GM21737 (cell line): ENCODE data around the gene STK11IP.
"Not testable (repeated sequence)": the region's sequence is repeated elsewhere in the genome, so short reads cannot be mapped to it uniquely, and the experiment has no call there.

Experiments
- ATAC-seq: cut with Tn5 transposase; IDR thresholded peaks from one replicate; pipeline ENCODE4 v1.9.1; 2021; ENCODE audit warnings: mild to moderate bottlenecking, moderate library complexity; ENCODE audit not compliant: unreplicated experiment

The STK11IP gene

DNA sequence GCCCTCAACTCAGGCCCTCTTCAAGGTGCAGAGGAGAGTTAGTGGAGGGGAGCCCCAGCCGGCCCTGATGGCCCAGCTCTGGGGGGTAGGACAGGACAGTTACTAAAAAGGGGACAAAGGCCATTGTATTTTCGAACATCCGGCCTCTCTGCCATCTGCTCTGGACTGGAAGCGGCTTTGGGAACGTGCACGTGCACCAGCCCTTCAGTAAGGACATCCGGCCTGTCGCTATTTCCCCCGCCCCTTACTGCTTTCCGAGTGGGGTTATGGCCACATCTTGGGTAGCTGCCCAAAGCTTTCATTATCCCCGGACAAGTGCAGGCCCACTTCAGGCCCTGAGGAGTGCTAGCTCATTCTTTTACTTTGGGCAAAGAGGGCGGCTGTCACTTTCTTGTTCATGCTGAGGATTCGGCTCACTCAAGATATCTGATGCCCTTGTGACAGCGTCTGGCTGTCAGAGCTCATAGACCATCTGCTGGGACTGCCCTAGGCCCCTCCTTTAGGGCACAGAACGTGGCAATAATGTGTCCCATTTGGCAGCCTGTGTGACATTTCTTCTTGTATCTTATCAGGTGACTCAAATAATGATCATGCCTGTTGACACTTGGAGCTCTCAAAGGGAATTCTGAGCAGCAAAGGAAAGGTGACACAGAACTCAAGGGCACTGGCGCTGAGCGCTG is 47.3 kb downstream of the STK11IP start:
- no peak for ATAC-seq

DNA sequence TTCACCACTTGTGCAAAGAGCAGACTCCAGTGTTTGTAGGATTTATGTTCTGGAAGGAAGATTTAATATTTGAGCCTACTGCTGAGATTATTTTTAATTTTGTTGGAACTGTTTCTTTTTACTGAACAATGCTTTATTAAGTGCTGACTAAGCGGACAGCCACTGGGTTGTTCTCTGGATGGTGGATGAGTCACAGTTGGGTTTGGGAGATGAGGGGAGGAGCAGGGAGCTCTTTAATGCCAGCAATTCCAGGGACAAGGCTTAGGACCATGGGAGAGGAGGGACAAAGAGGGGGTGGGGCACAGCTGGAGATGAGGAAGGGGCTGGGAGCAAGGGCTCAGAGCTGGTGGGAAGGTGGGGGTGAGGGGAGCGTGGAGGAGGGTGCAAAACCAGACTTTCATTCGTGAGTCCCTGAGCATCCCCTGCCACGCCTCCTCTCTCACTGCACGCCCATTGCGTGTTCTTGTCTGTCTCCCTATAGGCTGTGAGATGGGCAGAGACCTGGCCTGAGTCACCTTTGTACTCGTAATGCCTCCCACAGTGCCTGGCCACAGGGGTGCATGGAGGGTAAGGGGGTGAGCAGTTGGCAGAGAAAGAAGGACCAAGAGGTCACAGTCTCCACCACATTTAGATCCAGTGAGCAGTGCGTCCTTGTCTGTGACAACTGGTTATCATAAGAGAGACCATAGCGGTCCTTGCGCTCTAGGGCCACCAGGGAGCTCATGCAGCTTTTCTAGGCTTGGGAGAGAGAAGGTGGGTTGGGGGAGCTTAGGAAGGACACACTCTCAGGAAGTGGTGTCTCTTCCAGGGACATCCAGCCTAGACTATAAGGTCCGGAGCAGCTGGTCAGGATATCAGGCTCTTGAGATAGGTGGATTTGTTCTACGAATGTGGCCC is 48.2 kb downstream of the STK11IP start:
- ATAC-seq: no peak

DNA sequence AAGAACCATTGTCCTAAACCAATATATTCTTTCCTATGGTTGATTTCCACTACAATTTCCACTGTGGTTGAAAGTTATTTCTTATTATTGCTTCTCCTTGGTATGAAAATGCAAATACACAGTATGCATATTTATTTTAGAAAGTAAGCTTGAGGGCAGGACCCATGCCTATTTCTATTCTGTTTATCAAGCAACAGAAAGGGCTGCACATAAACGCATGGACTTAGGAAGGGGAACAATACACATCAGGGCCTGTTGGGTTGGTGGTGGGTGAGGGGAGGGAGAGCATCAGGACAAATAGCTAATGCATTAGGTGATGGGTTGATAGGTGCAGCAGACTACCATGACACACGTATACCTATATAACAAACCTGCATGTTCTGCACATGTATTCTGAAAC is 50.5 kb downstream of the STK11IP start:
- no peak for ATAC-seq

DNA sequence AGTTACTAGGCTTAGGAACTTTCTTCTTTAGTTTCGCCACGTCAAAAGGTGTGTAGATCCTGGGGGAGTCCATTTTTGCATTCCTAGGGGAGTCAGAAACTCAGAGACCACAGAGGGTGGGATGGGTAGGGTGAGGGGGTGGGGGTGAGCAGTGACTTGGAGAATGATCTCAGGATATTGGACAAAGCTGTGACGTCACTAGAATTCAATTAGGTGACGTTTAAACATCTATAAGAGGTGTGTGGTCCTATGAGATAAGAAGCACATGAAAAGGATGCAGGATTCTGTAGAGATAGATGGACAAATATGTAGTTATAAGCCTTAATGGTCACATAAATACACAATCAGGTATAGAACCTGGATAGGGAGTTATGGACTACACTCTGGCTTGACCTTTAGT is 51.3 kb downstream of the STK11IP start:
- no peak for ATAC-seq

DNA sequence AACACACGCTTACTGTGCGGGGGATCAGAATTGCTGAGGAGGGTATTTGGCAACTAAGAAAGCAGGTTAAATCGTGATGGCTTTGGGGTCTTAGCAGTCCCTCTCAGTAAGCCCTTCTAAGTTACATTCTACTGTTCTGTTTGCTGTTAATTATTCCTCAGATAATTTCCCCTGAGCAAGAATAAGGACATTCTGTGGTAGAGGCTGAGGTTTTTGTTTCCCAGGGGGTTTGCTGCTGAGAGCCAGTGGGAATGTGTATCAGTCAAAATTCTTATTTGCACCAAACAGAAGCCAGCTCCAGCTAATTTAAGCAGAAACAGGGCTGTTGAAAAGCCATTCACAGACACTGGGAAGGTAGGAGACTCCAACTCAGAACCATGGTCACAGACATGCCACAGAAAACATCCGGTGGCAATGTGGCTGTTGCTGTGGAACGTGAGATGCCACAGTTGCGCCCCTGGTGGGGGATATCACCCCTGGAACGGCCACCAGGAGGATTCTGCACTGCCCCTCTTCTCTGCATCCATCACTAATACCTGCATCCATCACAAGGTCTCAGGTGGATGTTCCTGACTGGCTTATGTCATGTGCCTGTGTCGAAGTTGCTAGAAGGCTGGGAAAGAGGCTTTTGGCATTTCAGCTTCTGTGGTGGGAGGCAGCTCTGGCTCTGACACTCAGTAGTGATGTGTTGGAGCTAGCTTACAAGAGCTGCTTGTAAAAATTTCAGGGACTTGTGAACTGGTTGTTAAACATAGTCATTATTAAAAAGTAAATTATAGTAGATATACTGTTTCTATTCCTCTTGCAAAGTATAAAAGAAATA is 53.0 kb downstream of the STK11IP start:
- ATAC-seq: no peak

DNA sequence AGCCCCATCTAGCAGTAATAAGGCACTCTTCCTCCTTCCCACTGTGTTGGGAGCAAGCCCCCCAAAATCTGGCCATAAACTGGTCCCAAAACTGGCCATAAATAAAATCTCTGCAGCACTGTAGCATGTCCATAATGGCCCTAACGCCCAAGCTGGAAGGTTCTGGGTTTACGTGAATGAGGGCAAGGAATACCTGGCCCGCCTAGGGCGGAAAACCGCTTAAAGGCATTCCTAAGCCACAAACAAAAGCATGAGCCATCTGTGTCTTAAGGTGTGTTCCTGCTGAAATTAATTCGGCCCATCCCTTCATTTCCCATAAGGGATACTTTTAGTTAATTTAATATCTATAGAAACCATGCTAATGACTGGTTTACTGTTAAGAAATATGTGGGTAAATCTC is 54.0 kb downstream of the STK11IP start:
- not testable (repeated sequence) for ATAC-seq

DNA sequence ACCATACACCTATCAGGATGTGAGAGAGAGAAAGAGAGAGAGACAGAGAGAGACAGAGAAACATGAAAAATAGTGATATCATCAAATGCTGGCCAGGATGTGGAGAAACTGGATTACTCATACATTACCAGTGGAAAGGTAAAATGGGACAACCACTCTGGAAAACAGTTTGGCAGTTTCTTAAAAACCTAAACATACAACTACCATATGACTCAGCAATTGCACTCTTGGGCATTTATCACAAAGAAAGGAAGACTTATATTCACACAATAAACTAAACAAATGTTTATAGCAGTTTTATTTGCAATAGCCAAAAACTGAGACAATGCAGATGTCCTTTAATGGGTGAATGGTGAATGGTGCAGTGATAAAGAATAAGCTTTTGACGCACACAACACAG is 58.9 kb downstream of the STK11IP start:
- no peak for ATAC-seq

DNA sequence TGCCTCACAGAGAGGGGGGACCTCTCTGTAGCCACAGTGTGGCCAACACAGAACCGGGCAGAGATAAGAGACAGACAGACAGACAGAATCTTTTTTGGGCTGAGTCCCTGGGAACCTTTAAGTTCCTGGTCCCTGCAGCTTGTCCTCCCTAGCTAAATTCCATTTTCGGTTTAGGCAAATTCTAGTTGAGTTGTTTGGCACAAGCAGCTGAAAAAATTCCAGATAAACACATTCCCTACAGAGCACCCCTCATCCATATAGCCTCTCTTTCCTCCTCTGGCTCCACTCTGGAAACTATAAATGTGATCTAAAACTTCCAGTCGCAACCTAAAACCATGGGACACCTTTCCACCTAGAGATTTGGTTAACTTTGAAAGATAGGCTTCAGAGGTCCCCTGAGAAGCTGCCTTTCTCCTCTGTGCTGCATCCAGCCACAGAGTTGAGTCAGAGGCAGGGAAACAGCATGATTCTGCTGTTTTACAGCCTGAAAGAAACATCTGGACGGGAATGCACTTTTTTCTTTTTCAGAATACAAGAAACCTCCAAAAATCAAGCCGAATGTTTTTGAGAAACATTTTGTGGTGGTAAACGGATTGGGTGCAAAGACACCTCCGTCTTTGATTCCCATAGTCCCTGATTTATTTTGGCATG is 60.7 kb downstream of the STK11IP start:
- ATAC-seq: no peak

DNA sequence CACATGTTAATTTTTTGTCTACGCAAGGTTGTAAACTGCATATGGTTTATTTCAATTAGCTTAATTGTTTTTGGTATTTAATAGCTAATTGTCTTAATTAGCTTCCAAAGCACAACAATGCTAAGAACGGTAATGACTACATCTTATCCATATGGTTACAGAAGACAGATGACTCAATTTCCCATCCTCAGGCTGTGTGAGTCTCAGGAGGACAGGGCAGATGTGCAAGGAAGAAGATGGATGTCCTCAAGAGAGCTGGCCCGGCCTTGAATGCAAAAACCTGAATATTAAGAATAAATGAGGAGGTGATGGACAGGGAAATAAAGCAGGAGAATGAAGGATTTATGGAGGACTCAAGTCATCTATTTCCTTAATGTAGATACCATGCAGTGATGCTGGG is 61.2 kb downstream of the STK11IP start:
- ATAC-seq: no peak

DNA sequence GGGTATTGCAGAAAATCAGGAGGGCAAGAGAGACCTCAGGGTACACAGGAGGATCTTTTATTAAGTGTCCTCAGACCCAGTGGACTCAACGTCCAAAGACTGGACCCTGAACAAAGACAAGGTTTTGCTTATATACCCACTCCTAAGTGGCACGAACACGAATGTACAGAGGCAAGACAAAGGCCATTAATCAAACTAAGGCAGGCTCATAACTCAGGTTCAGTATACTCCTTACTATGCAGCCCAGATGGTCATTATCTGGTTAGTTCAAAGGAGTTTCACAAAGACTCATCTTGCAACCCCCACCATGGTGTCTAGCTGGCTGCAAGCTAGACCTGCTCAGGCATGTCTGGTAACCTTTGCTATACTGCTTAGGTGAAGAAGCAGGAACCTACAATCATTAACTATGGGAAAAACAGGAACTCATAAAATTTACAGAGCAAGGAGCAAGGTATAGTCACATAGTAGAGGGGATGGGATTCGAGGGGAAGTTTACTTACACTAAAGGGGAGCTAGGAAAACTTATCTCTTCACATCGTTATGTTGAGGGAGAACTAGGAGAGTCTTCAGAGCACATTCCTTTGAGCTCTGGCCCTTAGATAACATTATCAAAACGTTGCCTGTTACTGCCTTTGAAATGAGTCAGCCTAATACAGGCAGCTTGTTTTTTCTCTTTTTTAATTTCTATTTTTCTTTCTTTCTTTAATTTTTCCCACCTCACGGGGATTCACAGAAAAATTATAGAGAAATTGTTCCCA is 63.7 kb downstream of the STK11IP start:
- ATAC-seq: peak; percentile 95

DNA sequence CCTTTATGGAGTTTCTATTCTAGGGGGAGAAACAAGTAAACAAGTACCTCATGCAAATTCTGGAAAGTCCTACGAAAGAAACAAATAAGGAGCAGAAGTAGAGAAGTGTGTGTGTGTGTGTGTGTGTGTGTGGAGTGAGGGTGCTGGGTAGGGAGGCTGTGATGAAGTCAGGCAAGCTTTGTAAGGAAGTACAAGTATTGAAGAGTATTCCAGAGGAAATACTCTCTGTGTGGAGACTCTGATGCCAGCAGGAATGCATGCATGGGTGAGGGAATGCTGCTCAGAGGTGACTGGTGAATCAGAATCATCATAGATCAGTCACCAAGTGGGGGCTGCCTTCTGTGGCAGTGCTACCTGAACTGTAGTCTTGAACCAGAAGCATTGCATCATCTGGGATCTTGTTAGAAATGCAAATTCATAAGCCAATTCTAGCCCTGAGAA is 64.3 kb downstream of the STK11IP start:
- ATAC-seq: no peak

DNA sequence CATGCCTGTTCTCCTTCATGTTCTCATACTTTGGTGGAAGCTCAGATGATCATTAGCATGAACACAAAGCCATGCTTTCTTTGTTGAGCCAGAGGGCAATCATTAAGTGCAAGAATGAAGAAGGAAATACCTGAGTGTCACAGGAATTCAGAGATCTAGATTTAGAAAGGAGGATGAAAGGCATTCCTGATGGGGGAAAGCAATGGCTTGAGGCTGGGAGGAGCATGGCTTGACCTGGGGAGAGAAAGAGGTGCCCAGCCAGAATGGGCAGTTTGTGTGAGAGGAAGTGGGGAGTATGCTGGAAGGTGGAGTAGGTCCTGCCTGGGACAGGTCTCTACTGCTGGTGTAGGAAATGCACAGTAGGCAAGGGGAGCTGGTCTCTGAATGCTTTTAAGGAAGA is 64.9 kb downstream of the STK11IP start:
- no peak for ATAC-seq

DNA sequence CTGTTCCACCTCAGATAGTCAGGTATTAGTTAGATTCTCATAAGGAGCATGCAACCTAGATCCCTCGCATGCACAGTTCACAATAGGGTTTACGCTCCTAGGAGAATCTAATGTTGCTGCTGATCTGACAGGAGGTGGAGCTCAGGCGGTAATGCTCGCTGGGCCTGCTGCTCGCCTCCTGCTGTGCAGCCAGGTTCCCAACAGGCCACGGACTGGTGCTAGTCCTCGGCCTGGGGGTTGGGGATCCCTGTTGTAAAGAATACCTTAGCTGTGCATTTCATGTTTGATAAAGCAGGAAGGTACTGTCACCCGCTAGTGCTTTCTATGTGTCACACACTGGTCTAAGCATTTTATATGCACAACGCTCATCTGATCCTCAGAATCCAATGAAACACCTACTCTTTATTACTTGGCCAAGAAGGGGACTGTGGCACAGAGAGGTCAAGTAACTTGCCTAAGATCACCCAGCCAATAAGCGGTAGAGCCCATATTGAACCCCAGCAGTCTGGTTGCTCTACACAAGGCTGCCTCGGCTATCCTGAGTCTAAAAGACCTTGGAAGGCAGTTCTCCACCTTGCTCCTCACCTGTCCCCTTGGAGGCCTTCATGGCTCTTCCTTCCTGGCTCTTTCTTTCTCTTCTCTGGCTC is 65.6 kb downstream of the STK11IP start:
- ATAC-seq: no peak

DNA sequence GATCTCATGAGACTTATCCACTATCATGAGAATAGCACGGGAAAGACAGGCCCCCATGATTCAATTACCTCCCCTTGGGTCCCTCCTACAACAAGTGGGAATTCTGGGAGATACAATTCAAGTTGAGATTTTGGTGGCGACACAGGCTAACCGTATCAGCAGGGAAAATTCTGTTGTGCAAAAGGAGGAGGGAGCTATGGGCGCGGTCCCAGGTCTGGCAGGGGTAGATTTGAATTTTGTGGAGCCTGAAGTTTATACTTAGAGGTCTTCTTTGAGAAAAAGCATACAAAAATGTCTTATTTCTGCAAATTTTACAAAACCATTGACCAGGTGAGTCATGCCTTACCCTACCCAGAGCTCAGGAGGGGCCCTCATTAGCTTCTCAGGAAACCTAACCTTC is 66.4 kb downstream of the STK11IP start:
- no peak for ATAC-seq

DNA sequence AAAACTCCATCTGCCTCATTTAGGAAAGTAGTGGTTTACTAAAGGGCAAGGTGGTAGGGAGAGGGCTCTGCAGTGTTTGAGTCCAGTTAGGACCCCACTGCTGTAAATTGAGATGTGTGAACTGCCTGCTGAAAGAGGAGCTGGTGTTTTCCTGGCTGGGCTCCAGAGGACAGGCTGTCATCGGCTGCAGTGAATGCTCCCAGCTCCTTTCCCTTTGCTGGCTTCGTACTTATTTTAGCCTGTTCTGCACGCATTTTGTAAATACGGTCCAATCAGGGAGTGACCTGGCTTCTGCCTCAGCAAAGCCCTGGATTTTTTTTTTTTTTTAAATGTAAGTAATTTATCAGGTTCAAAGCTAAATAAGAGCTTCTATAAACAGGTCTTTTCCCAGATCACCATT is 67.3 kb downstream of the STK11IP start:
- no peak for ATAC-seq

DNA sequence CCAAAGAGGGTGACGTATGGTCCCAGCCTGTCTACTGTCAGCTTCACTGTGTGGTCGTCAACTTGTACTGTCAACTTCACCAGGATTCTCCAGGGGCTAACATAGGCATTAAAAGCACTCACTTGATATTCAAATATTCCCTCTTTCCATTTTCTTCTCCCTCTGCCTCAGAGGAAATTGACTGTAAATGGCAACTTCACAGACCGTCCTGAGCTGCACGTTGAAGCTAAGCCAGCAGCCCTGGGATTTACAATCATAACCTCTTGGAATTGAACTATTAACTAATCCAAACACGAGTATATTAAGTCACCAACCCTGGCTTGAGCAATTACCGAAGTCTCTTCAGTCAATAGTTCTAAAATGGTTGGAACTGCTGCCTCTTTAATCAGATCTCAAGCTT is 68.3 kb downstream of the STK11IP start:
- ATAC-seq: no peak
